GM18873 (cell line): ENCODE measurements around the gene NOC4L.

Source experiments
- ATAC-seq: cut with Tn5 transposase; IDR thresholded peaks from one replicate; pipeline ENCODE4 v1.9.1; 2021; ENCODE audit warnings: mild to moderate bottlenecking, moderate library complexity, moderate number of reproducible peaks; ENCODE audit not compliant: unreplicated experiment, low FRiP score

The NOC4L gene

DNA sequence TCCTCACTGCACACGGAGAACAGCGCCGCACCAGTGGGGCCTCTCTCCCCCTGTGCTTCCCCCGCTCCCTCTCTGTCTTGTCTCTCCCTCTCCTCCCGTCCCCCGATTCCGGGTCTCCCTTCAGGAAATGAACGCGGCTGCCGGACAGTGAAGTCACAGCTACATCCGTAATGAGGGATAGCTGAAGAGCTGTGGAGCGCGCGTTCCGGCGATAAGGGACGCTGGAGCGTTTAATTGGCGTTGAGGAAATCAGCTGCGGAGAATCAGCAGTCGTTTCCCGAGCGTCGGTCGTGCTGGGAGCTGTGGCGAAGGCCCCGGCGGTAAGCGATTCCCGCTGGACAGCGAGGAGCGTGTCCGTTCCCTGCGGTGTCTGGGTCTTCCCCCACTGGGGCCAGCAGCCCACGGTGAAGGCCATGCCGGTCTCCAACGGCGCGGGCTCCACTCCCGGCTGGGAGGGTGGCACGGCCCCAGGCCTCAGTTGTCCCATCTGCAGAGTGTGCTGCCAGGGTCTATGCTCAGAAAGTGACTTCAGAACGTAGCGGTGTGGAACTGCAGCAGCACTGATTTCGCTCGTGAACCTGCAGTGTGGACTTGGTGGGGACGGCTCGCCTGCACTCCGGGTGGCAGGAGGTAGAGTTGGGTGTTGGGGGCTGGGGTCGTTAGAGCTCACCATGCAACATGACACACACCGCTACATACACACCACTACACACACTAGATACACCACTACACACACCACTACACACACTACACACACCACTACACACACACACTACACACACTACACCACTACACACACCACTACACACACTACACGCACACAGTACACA, 10.9 kb downstream of the NOC4L start:
- ATAC-seq = no peak

DNA sequence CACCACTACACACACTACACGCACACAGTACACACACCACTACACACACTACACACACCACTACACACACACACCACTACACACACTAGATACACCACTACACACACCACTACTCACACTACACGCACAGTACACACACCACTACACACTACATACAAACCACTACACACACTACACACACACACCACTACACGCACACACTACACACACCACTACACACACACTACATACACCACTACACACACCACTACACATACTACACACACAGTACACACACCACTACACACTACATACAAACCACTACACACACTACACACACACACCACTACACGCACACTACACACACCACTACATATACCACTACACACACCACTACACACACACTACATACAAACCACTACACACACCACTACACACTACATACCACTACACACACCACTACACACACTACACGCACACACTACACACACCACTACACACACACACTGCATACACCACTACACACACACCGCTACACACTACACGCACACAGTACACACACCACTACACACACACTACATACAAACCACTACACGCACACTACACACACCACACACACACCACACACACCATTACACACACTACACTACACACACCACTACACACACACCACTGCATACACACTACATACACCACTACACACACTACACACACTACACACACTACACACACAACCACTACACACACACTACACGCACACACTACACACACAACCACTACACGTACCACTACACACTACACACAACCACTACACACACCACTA, 11.7 kb downstream of the NOC4L start:
- ATAC-seq = no peak

DNA sequence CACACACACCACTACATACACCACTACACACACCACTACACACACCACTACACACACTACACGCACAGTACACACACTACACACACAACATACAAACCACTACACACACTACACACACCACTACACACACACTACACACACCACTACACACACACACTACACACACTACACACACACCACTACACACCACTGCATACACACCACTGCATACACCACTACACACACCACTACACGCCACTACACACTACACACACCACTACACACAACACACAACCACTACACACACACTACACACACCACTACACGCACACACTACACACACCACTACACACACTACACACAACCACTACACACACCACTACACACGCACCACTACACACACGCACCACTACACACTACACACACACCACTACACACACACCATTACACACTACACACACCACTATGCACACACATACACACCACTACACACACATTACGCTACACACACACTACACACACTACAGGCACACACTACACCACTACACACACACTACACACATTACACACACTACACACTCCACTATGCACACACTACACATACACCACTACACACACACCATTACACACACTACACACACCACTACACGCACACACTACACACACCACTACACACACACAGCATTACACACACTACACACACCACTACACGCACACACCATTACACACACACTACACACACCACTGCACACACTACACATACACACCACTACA, 12.5 kb downstream of the NOC4L start:
- no peak for ATAC-seq

DNA sequence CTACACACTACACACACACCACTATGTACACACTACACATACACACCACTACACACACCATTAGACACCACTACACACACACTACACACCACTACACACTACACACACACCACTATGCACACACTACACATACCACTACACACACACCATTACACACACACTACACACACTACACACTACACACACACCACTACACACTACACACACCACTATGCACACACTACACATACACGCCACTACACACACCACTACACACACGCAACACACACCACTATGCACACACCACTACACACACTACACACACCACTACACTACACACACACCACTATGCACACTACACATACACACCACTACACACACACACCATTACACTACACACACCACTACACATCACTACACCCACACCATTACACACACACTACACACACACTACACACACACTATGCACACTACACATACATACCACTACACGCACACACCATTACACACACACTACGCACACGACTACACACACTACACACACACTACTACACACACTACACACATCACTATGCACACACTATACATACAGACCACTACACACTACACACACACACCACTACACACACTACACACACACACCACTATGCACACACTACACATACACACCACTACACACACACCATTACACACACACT, 13.6 kb downstream of the NOC4L start:
- ATAC-seq = no peak

DNA sequence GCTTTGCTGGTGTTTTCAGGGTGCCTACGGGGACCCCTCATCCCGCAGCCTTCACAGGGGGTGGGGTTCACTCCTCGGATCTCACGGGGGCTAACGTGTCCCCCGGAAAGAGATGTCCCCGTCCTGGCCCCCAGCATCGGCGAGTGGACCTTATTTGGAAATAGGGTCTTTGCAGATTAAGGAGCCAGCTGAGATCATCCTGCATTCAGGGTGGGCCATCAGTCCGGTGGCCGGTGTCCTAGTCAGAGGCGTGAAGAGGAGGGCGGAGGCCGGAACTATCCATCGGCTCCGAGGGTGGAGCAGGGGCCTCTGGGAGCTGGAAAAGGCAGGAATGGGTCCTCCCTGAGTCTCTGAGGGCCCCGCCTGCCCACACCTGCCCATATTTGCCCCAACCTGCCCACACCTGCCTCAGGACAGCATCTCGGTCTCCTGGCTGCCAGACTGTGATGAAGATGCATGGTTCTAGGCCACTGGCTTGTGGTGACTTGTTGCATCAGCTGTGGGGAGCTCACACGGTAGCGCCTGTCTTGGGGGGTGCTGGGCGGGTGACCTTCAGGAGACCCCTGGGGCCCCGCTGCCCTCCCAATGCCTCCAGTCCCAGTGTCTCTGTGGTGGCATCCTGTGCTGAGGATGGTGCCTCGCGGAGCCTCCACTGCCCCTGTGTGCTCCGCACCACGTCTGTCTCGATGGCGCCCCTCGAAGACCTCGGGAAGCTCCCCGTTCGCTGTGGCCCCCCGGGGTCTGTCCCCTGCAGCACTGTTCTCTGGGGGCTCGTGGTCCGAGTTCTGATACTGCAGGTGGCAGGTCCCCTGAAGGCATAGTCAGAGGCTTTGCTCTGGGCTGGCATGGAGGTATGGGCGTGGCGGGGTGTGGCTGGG, 14.7 kb downstream of the NOC4L start:
- ATAC-seq = no peak

DNA sequence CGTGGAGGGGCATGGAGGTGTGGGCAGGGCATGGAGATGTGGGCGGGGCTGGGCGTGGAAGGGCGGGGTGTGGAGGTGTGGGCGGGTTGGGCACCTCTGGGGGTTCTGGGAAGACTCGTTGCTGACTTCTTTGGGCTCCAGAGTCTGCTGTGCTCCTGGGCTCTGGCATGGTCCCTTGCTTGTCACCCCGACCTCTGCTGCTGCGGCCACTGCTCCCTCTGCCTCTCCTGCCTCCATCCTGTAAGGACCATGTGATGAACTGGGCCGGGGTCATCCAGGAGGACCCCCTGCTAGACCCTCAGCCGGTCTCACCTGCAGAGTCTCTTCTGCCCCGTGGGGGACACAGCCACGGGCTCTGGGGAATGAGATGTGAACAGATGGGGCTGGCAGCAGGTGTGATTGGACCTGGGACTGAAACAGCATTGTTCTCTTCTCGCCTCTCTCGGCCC, 15.3 kb downstream of the NOC4L start:
- no peak for ATAC-seq

DNA sequence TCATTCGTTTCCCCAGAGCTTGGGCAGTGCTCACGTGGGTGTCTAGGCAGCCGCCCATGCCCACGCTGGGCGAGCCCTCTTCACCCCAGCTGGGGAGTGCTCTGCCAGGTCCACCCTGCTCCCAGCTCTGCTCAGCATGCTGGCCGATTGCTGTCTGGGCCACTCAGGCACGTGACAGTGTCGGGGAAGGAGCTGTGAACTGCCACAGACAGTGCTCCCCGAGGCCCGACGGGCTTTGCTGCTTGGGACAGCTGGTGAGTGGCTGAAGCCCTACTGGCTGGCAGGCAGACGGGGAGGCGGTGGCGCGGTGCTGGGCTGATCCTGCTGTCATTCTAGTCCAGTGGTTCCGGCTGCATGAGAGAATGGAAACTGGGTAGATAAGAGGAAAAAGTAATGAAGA, 15.8 kb downstream of the NOC4L start:
- ATAC-seq = no peak

DNA sequence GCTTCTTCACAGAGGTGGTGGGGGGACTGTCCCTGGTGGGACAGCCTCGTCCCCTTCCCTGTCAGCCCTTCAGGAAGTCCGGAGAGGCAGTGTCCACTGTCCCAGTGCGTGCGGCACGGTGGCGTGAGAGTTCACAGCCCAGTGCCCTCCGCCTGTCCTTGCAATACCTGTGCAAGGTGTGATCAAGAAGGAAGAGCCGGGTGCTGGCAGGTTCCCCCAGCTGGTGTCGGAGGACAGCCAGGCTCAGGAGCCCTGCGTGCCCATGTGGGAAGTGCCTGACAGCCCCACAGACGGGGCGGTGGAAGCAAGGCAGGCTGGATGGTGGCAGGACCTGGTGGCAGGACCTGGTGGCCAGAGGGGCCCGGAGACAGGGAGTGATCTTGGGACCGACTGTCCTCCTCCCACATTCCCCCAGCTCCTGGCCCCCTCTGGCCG, 16.4 kb downstream of the NOC4L start:
- ATAC-seq = no peak

DNA sequence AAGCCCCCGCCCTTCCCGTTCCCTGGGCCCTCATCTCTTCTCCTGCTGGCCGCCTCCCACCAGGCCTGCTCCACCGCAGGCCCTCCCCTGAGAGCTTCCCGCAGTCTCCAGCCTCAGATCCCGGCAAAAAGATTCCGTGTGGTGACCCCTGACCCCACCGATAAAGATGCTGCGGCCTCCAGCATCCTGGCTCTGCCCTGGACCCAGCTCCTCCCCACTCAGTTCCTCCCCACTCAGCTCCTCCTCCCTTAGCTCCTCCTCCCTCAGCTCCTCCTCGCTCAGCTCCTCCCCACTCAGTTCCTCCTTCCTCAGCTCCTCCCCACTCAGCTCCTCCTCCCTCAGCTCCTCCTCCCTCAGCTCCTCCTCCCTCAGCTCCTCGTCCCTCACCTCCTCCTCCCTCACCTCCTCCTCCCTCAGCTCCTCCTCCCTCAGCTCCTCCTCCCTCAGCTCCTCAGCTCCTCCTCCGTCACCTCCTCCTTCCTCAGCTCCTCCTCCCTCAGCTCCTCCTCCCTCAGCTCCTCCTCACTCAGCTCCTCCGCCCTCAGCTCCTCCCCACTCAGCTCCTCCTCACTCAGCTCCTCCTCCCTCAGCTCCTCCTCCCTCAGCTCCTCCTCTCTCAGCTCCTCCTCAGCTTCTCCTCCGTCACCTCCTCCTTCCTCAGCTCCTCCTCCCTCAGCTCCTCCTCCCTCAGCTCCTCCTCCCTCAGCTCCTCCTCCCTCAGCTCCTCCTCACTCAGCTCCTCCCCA, 17.0 kb downstream of the NOC4L start:
- ATAC-seq = no peak

DNA sequence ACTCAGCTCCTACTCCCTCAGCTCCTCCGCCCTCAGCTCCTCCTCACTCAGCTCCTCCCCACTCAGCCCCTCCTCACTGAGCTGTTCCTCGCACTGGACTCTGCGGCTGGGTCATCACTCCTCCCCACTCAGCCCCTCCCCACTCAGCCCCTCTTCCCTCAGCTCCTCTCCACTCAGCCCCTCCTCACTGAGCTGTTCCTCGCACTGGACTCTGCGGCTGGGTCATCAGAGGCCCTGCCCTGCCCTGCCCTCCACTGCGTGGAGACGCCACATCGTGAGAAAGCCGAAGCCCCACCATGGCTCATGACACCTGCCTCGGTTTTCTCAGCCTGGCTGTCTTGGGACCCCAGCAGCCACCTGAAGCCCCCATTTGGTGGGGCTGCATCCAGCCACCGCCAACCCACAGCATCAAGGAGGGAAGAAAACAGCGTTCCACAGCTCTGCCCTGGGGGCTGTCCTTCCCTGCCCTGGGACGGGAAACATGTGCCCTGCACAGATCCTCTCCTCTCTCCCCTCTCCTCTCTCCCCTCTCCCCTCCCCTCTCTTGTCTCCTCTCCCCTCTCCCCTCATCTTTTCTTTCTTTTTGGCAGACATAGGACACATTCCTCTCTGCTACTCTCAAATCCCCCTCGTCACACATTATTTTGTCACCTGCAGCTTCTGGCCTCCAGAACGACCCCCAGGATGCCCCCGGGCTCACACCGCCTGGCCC, 17.7 kb downstream of the NOC4L start:
- ATAC-seq = no peak

DNA sequence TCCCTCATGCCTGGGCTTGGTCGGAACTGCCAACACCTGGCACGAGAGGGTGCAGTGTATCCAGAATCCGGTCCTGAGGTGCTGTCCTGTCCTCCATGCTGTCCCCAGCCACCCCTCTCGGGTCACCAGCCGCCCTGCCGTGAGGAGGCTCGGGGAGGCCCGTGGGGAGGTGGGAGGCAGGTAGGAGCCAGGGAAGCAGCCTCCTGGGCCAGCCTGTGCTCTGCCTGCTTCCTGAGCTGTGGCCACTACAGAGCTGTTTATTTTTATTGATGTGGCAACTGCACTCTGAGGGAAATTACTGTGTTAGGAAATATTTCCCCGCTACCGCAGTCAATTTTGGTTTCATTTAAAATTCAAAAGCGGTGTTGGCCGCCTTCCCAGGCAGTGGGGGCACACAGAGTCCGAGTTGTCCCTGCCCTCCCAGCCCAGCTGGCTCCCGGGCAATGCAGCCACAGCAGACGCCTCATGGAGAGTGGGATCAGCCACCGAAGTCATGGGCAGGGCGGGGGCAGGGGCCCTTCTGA, 18.3 kb downstream of the NOC4L start:
- no peak for ATAC-seq

DNA sequence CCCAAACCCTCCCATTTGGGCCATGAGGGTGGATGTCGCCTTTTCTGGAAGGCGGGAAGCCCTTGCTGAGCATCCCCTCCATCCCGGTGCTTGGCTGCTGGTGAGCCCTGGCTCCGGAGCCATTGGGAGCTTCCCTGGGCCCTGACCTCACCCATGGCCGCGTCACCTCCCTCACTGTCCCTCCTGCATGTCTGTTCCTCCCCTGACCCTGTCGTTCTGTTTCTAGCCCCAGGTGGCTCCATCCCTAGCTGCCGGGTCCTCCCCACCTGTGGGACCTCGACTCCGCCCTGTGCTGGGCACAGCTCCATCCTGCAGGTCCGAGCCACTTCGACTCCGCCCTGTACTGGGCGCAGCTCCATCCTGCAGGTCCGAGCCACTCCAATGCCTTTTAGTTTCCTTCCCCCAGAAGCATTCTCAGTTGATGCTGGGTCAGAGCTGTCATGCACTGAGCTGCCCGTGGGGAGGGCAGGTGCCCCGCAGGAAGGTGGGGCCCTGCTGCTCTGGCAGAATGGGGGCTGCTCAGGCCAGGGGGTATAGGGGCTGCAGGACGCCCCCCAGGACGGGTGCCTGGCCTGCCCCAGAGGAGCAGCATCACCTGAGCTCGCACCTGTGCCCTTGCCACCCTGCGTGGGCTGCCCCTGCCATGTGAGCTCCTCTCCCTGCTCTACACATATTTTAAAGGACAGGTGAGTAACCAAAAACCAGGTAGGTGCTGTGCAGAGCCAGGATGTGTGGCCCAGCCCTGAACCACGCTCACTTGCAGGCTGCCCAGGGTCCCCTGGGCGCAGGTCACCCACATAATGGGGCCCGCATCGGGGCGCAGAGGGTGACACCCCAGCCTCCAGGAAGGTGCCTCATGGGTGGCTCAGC, 19.0 kb downstream of the NOC4L start:
- ATAC-seq = no peak

DNA sequence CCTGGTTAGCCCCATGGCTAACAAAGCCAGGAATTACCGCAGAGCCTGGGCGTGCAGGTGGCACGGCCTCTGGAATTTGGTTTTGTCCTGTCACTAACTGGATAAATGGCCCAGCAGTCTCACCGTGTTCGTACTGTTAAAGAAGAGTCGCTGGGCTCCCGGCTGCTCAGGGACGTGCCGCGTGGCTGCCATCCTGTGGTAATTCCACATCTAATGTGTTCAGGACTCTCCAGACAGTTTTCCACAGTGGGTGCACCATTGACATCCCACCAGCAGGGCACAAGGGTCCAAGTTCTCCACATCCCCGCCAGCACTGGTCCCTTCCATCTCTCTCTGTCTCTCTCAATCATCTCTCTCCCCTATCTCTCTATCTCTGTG, 19.6 kb downstream of the NOC4L start:
- no peak for ATAC-seq

DNA sequence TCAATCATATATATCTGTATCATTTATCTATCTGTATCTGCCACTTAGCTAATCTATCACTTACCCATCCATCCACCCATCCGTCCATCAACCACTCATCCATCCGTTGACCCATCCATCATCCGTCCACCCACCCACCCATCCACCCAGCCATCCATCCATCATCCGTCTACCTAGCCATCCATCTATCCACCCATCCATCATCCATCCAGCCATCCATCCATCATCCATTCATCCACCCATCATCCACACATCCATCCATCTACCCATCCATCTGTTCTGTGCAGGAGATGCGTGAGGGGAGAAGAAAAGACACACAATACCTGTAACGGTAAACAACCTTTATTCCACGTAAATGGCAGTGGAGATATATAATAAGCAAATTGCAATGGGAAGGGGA, 20.2 kb downstream of the NOC4L start:
- ATAC-seq = no peak

DNA sequence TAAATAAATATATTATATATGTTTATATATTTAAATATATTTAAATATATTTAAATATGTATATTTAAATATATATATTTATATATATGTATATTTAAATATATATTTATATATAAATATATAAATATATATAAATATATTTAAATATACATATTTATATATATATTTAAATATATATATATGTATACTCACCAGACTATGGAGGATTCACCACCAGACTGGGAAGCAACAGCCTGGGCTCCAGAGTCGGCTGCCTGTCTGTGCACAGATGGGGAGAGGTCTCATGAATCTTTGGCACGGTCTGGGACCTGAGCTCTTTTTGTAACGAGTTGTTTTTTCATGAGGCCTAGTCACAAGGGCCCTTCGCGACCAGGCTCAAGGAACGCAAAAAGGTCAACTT, 21.3 kb downstream of the NOC4L start:
- no peak for ATAC-seq

DNA sequence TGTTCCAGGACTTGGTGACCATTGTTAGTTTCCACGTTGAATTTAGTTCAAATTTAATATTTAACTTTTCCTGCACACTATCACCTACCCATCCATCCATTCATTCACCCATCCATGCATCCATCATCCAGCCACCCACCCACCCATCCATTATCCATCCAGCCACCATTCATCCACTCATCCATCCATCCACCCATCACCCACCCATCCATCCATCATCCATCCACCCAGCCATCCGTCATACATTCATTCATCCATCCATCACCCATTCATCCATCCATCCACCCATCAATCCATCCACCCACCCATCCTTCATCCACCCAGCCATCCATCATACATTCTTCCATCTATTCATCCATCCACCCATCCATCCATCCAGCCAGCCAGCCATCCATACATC, 21.8 kb downstream of the NOC4L start:
- no peak for ATAC-seq
